GM19438 (cell line): ENCODE results near the gene FCGR2B.
"Not testable (repeated sequence)": the region's sequence is repeated elsewhere in the genome, so short reads cannot be mapped to it uniquely, and the experiment has no call there.

Source experiments
- ATAC-seq: cut with Tn5 transposase; IDR thresholded peaks from one replicate; pipeline ENCODE4 v1.9.1; 2021; ENCODE audit warnings: low read depth; ENCODE audit not compliant: unreplicated experiment

The FCGR2B gene

GRCh38 chr1:161662684-161663339 lies at the start of gene FCGR2B:
TSS of gene FCGR2B (plus strand) at chr1:161663143. CDS start at chr1:161663242, 99 bp downstream.
- peak; percentile 71 for ATAC-seq

- not testable (repeated sequence) for ATAC-seq
These were observed 46.5 kb upstream of the FCGR2B start for GRCh38 chr1:161616417-161616816.

- not testable (repeated sequence) for ATAC-seq
These were observed 44.4 kb upstream of the FCGR2B start for GRCh38 chr1:161618517-161618916.

DNA sequence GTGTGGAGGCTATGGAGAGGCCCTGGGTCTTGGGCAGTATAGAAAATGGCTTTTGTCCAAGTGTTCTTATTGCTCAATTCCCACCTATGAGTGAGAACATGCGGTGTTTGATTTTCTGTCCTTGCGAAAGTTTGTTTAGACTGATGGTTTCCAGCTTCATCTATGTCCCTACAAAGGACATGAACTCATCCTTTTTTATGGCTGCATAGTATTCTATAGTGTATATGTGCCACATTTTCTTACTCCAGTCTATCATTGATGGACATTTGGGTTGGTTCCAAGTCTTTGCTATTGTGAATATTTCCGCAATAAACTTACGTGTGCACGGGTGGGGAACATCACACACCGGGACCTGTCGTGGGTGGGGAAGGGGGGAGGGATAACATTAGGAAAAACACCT lies 42.5 kb upstream of the FCGR2B start:
- not testable (repeated sequence) for ATAC-seq

DNA sequence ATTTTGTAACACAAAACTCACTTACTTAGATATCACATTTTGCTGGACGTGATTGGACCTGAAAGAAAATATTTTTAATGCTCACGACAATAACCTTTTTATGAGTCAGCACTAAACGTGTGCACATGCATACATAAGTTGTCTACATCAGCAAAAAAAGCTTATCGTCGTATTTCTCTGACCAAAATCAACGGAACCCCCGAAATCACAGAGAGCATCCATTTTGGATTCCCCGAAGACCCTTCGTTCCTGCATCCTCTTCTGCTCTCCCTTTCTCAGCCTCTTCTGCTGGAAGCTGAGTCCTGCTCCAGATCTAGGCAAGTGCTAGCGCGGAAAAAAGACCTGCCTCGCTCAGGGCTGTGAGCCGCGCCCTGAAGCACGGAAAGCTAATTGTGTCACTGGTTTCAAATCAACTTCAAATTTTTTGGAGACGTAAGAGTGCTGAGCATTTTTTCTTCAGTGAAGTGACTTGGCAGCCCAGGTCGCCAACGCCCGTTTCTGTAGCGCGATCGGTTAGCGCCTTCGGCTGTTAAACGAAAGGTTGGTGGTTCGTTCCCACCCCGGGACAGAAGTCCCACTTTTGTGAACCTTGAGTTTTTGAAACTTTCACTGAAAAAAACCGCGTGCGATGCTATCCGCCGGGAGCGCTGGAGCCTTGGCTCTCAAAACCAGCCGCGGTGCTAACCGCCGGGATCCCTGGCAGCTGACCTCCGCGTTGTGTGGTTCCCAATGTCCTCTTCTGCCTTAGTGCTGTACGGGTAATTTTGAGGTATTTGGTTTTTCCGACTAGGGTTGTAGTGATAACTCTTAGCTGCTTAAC lies 41.6 kb upstream of the FCGR2B start:
- ATAC-seq = not testable (repeated sequence)

- not testable (repeated sequence) for ATAC-seq
These were observed 40.9 kb upstream of the FCGR2B start for GRCh38 chr1:161622054-161622453.

GRCh38 chr1:161623401-161624051 lies 39.4 kb upstream of the FCGR2B start:
- not testable (repeated sequence) for ATAC-seq

- not testable (repeated sequence) for ATAC-seq
These were observed 38.3 kb upstream of the FCGR2B start for GRCh38 chr1:161624605-161625004.

GRCh38 chr1:161626445-161627146 lies 36.3 kb upstream of the FCGR2B start:
- not testable (repeated sequence) for ATAC-seq

DNA sequence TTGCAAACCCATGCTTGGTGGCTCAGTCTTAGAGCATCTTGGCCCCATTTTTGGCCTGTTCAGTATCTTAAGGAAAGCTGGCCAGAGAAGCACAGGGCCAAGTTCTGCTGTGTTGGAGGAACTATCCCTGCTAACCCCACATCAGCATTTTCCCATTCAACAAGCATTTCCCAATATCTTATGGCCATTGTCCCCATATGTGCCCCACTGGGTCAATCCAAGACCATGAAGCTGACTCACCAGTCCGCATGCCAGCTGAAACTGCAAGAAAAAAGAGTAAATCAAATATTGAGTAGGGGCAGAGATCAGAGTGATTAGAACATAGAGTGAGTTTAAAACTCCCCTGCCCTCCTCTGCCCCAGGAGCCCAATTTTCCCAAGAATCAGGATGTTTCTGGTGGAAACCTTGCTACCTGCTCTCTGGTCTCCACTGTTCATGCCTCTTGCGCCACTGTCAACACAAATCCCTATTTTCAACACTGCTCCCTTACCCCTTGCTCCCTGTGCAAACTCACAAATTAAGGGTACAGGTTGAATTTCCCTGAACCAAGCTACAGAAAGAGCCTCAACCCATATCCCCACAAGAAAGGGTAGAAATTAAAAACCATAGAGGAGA lies 32.7 kb upstream of the FCGR2B start:
- ATAC-seq = not testable (repeated sequence)

DNA sequence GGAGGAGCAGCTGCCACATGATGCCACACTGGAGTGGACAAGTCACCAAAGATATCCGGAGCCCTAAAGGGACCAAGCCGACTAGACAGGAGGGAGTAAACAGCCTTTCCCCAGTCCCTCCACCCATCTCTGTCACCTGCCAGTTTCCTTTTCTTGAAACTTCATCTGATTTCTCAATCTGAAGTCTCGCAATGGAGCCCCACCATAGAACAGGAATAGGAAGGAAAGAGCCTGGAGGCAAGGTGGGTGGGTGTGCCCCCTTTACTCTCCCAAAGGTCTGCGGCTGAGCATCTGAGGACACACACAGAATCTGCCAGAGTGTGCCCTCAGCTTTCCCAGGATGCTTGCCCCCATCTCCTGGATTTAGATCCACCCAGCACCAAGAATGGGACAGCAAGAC lies 31.9 kb upstream of the FCGR2B start, which contains the start of gene FCGR3B:
Gene FCGR3B (minus strand): TSS at position 101 of the 400 bp plus-strand sequence. CDS start 82 bp downstream, at position 19.
- no peak for ATAC-seq

- not testable (repeated sequence) for ATAC-seq
These were observed 27.9 kb upstream of the FCGR2B start for GRCh38 chr1:161634993-161635392.

DNA sequence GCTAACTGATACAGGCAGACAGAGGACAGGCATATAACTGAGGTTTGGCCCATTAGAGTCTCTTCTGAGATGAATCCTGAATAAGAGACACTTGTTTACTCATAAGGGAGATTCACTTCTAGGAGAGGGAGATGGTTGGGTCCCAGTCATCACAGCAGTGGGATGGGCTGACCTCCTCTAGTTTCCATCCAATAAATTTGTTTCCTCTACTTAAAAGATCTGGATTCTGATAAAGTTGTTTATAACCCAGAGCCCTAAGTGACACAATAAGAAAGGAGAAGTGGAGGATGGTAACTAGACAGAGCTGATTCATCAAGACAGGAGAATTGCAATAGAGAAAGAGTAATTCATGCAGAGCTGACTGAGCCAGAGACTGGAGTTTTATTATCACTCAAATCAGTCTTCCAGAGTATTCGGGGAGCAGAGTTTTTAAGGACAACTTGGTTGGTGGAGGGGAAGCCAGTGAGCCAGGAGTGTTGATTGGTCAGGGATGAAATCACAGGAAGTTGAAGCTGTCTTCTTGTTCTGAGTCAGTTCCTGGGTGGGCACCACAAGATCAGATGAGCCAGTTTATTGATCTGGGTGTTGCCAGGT lies 26.7 kb upstream of the FCGR2B start:
- not testable (repeated sequence) for ATAC-seq

DNA sequence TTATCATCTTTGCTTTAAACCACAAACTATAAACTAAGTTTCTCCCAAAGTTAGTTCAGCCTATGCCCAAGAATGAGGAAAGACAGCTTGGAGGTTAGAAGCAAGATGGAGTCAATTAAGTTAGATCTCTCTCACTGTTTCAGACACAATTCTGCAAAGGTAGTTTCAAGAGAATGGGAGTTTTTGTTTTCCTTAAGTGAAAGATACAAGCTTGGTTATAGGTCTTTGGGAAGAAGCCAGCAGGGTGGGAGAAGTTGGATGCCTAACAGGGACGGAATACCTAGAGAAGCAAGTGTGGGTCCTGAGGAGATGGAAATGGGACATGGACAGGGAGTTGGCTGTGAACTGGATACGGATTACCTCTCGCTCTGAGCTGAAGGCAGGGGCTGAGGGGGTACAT lies 26.0 kb upstream of the FCGR2B start:
- not testable (repeated sequence) for ATAC-seq

DNA sequence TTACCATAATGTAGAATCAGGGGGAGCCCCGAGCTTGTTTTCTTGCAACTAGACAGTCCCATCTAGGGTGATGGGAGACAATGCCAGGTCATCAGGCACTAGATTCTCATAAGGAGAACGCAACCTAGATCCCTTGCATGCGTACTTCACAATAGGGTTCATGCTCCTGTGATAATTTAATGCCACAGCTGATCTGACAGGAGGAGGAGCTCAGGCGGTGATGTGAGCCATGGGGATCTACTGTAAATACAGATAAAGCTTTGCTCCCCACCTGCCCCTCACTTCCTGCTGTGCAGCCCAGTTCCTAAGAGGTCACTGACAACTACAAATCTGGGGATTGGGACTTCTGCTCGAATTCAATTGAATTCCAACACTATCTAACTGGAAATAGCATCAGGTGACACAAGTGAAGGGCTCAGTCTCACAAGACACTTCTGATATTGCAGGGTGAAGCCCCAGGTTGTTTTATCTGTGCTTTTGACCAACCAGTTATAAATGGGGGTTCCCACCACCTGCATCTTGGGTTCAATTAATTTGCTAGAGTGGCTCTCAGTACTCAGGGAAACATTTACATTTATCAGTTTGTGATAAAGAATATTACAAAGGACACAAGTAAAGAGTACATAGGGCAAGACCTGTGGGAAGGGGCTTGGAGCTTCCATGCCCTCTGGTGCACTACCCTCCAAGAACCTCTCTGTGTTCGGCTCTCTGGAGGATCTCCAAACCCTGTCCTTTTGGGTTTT lies 24.5 kb upstream of the FCGR2B start:
- not testable (repeated sequence) for ATAC-seq

GRCh38 chr1:161639203-161639602 lies 23.7 kb upstream of the FCGR2B start:
- not testable (repeated sequence) for ATAC-seq

- not testable (repeated sequence) for ATAC-seq
These were observed 20.2 kb upstream of the FCGR2B start for GRCh38 chr1:161642697-161643096.

DNA sequence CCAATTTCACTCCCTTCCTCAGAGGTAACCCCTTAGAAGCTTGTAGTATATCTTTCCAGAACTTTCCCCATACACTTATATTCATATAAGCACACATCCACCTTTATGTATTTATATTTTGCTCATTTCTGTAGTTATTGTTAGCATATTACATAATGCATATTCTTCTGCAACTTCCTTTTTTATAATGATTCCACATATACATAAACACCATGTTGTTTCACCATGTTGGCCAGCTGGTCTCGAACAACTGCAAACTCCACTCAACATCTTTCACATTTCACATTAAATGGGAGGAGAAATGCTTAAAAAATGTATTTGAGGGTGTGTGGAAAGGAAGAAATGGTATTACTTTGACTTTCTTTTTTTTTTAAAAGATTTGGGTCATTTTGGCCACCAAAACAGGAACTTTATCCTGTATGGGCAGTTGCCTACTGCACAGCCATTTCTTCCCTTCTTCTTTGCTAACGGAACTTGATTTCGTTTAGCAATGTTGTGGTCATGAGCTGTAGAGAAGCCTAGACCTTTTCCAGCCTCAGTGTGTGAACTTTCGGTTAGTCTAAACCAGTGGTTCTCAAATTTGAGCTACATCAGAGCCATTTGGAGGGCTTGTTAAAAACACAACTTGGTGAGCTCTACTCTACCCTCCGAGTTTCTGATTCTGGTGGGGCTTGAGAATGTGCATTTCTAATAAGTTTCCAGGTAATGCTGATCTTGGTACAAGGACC lies 19.3 kb upstream of the FCGR2B start:
- ATAC-seq = not testable (repeated sequence)
